GM12878 (cell line): ENCODE measurements around the gene MPST. TPM values are rescaled to one million over a fixed set of nuclear protein-coding genes. Genes with fewer than 3 reads are reported as not detected.

ENCODE experiments used
- MEF2A ChIP-seq: IDR thresholded peaks from 2 replicates; pipeline ENCODE4 v1.6.1; 2011; ENCODE audit warnings: low read depth, mild to moderate bottlenecking, low read length, moderate library complexity; ENCODE audit not compliant: insufficient read depth
- NR2C1 ChIP-seq: fragments of 450-650 bp; IDR thresholded peaks from 2 replicates; pipeline ENCODE4 v1.6.1; 2017; ENCODE audit warnings: antibody characterized with exemption, mild to moderate bottlenecking, moderate library complexity
- polyA plus RNA-seq, 11 experiments: library from polyadenylated mRNA; depleted of rRNA in 4 of 11; unstranded in 6 of 11; stranded (reverse) in 5 of 11; fragments of >200 nt; fragmentation: Nextera tagmentation in 4 of 11; fragmentation: Illumina TruSeq in 1 of 11; extraction: Ambion mirVana in 4 of 11; extraction: Trizol in 1 of 11; gene quantifications; 1 replicate in 1 of 11; 2 replicates in 10 of 11; pipeline versions ENCODE4 v1.2.1 to v1.2.3, GENCODE V29; 2011 to 2016; ENCODE audit warnings: inconsistent platforms in 2 of 11, missing spikeins in 2 of 11, low read depth in 1 of 11
- small RNA-seq: library from RNA; depleted of rRNA; stranded (forward); fragments of <200 nt; gene quantifications from one replicate; pipeline ENCODE3, GENCODE V24; 2014
- total RNA-seq, 4 experiments: library from RNA; depleted of rRNA in 3 of 4; stranded (reverse); fragments of >200 nt in 3 of 4; fragmentation: Illumina TruSeq in 1 of 4; extraction: Trizol in 1 of 4; gene quantifications; 2 replicates each; pipeline versions ENCODE4 v1.2.1 to v1.2.3, GENCODE V29; 2013 to 2021
- TF ChIP-seq, protein P1 (sequence below): IDR thresholded peaks from 2 replicates; pipeline ENCODE4 v1.6.1; 2012; ENCODE audit warnings: improper control_type of control experiment, low read depth, low read length; ENCODE audit not compliant: insufficient replicate concordance
- TF ChIP-seq, protein P2 (sequence below): IDR thresholded peaks from 2 replicates; pipeline ENCODE4 v1.6.1; 2012; ENCODE audit warnings: low read depth, low read length, improper control_type of control experiment

Gene MPST
- total and polyA plus RNA-seq, 10 of the 15 experiments (the other 5 are each of a cell fraction or from before 2014, with no cell fraction given) = 0.95 to 88.7 (median 38.5) TPM

DNA sequence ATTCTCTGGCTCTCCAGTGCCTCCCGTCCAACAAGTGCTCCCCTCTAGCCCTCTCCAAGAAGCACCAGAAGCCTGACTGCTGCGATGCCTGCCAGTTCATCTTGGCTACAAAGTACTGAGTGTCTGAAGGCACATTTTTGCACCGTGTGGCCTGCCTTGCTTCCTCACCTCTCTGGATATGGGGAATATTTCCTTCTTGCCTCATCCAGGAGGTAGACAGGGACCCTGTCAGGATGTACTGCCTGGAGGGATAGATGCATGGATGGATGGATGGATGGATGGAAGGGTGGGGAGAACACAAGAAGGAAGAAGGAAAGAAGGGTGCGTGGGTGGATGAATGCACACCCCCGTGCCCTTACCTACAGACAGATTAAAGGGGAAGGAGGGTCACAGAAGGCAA lies 59.6 kb downstream of the MPST start (continued):
- TF ChIP-seq, protein P1, sequence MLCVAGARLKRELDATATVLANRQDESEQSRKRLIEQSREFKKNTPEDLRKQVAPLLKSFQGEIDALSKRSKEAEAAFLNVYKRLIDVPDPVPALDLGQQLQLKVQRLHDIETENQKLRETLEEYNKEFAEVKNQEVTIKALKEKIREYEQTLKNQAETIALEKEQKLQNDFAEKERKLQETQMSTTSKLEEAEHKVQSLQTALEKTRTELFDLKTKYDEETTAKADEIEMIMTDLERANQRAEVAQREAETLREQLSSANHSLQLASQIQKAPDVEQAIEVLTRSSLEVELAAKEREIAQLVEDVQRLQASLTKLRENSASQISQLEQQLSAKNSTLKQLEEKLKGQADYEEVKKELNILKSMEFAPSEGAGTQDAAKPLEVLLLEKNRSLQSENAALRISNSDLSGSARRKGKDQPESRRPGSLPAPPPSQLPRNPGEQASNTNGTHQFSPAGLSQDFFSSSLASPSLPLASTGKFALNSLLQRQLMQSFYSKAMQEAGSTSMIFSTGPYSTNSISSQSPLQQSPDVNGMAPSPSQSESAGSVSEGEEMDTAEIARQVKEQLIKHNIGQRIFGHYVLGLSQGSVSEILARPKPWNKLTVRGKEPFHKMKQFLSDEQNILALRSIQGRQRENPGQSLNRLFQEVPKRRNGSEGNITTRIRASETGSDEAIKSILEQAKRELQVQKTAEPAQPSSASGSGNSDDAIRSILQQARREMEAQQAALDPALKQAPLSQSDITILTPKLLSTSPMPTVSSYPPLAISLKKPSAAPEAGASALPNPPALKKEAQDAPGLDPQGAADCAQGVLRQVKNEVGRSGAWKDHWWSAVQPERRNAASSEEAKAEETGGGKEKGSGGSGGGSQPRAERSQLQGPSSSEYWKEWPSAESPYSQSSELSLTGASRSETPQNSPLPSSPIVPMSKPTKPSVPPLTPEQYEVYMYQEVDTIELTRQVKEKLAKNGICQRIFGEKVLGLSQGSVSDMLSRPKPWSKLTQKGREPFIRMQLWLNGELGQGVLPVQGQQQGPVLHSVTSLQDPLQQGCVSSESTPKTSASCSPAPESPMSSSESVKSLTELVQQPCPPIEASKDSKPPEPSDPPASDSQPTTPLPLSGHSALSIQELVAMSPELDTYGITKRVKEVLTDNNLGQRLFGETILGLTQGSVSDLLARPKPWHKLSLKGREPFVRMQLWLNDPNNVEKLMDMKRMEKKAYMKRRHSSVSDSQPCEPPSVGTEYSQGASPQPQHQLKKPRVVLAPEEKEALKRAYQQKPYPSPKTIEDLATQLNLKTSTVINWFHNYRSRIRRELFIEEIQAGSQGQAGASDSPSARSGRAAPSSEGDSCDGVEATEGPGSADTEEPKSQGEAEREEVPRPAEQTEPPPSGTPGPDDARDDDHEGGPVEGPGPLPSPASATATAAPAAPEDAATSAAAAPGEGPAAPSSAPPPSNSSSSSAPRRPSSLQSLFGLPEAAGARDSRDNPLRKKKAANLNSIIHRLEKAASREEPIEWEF = no peak
- no peak for TF ChIP-seq NR2C1
- TF ChIP-seq, protein P2, sequence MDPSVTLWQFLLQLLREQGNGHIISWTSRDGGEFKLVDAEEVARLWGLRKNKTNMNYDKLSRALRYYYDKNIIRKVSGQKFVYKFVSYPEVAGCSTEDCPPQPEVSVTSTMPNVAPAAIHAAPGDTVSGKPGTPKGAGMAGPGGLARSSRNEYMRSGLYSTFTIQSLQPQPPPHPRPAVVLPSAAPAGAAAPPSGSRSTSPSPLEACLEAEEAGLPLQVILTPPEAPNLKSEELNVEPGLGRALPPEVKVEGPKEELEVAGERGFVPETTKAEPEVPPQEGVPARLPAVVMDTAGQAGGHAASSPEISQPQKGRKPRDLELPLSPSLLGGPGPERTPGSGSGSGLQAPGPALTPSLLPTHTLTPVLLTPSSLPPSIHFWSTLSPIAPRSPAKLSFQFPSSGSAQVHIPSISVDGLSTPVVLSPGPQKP = no peak
- TF ChIP-seq MEF2A = no peak

Small RNA genes lying within 50 kb of the gene (small RNA-seq; reads per million reads assigned to genes)
- not detected for gene RF00019

Other genes with a start within 250 kb of the MPST start
Only the 7 nearest of the 11 such genes appear.
- gene NCF4, start 158.7 kb upstream of the MPST start, total RNA-seq (2014; rRNA removed) = 91.2 and 96.2 TPM in 2 replicates
- gene NCF4, start 158.7 kb upstream of the MPST start, total RNA-seq (2014; rRNA removed; fragmentation: Illumina TruSeq; extraction: Trizol) = 58.5 and 59.3 TPM in 2 replicates
- 65.6 and 66.5 TPM in 2 replicates for gene NCF4, start 158.7 kb upstream of the MPST start, total RNA-seq (2021)
- 74.5 and 136 TPM in 2 replicates for gene NCF4, start 158.7 kb upstream of the MPST start, polyA plus RNA-seq (2011; rRNA removed)
- gene NCF4, start 158.7 kb upstream of the MPST start, polyA plus RNA-seq (2014; fragmentation: Illumina TruSeq; extraction: Trizol) = 24.9 and 56.8 TPM in 2 replicates
- 10 to 100 TPM; 22.9 to 29.8 TPM for gene NCF4, start 158.7 kb upstream of the MPST start, polyA plus RNA-seq (2014; fragmentation: Nextera tagmentation; extraction: Ambion mirVana)
- 82.2 and 90.3 TPM in 2 replicates for gene NCF4, start 158.7 kb upstream of the MPST start, polyA plus RNA-seq (2014; rRNA removed)
- 10 to 100 TPM; 78.5 to 84.5 TPM for gene NCF4, start 158.7 kb upstream of the MPST start, polyA plus RNA-seq (2016; fragmentation: Nextera tagmentation; extraction: Ambion mirVana)
- gene CSF2RB, start 106.1 kb upstream of the MPST start, total RNA-seq (2014; rRNA removed) = 9.4 and 10.1 TPM in 2 replicates
- gene CSF2RB, start 106.1 kb upstream of the MPST start, total RNA-seq (2014; rRNA removed; fragmentation: Illumina TruSeq; extraction: Trizol) = 4.5 and 5.1 TPM in 2 replicates
- 8.9 and 9.4 TPM in 2 replicates for gene CSF2RB, start 106.1 kb upstream of the MPST start, total RNA-seq (2021)
- gene CSF2RB, start 106.1 kb upstream of the MPST start, polyA plus RNA-seq (2011; rRNA removed) = 11.2 and 12.5 TPM in 2 replicates
- 3.3 and 5.6 TPM in 2 replicates for gene CSF2RB, start 106.1 kb upstream of the MPST start, polyA plus RNA-seq (2014; fragmentation: Illumina TruSeq; extraction: Trizol)
- gene CSF2RB, start 106.1 kb upstream of the MPST start, polyA plus RNA-seq (2014; fragmentation: Nextera tagmentation; extraction: Ambion mirVana) = 1 to 10 TPM in 1 of 2 experiments, under 1 TPM in 1; 0.82 to 1.5 TPM
- 9.9 and 10.7 TPM in 2 replicates for gene CSF2RB, start 106.1 kb upstream of the MPST start, polyA plus RNA-seq (2014; rRNA removed)
- gene CSF2RB, start 106.1 kb upstream of the MPST start, polyA plus RNA-seq (2016; fragmentation: Nextera tagmentation; extraction: Ambion mirVana) = 1 to 10 TPM; 2.7 to 3.5 TPM
- 24.6 TPM in 2 replicates for gene TST, start 295 bp upstream of the MPST start, total RNA-seq (2014; rRNA removed)
- 8.8 and 9.3 TPM in 2 replicates for gene TST, start 295 bp upstream of the MPST start, total RNA-seq (2014; rRNA removed; fragmentation: Illumina TruSeq; extraction: Trizol)
- gene TST, start 295 bp upstream of the MPST start, total RNA-seq (2021) = 20.8 and 20.9 TPM in 2 replicates
- gene TST, start 295 bp upstream of the MPST start, polyA plus RNA-seq (2011; rRNA removed) = 3.3 and 9.5 TPM in 2 replicates
- gene TST, start 295 bp upstream of the MPST start, polyA plus RNA-seq (2014; fragmentation: Illumina TruSeq; extraction: Trizol) = 0.59 and 5.7 TPM in 2 replicates
- gene TST, start 295 bp upstream of the MPST start, polyA plus RNA-seq (2014; fragmentation: Nextera tagmentation; extraction: Ambion mirVana) = 1 to 10 TPM; 2.4 to 7.0 TPM
- gene TST, start 295 bp upstream of the MPST start, polyA plus RNA-seq (2014; rRNA removed) = 24.1 and 25.0 TPM in 2 replicates
- 10 to 100 TPM; 11.3 to 11.8 TPM for gene TST, start 295 bp upstream of the MPST start, polyA plus RNA-seq (2016; fragmentation: Nextera tagmentation; extraction: Ambion mirVana)
- gene KCTD17, start 32.0 kb downstream of the MPST start, total RNA-seq (2014; rRNA removed) = 10.4 and 11.8 TPM in 2 replicates
- 5.2 and 6.4 TPM in 2 replicates for gene KCTD17, start 32.0 kb downstream of the MPST start, total RNA-seq (2014; rRNA removed; fragmentation: Illumina TruSeq; extraction: Trizol)
- 16.8 and 18.4 TPM in 2 replicates for gene KCTD17, start 32.0 kb downstream of the MPST start, total RNA-seq (2021)
- 7.6 and 13.0 TPM in 2 replicates for gene KCTD17, start 32.0 kb downstream of the MPST start, polyA plus RNA-seq (2011; rRNA removed)
- gene KCTD17, start 32.0 kb downstream of the MPST start, polyA plus RNA-seq (2014; fragmentation: Illumina TruSeq; extraction: Trizol) = 2.1 and 7.2 TPM in 2 replicates
- under 1 TPM in 1 of 2 experiments, not detected in 1; 0.16 TPM for gene KCTD17, start 32.0 kb downstream of the MPST start, polyA plus RNA-seq (2014; fragmentation: Nextera tagmentation; extraction: Ambion mirVana)
- gene KCTD17, start 32.0 kb downstream of the MPST start, polyA plus RNA-seq (2014; rRNA removed) = 9.1 and 13.3 TPM in 2 replicates
- 10 to 100 TPM; 10.1 to 10.9 TPM for gene KCTD17, start 32.0 kb downstream of the MPST start, polyA plus RNA-seq (2016; fragmentation: Nextera tagmentation; extraction: Ambion mirVana)
- 0.06 TPM in 1 of 2 replicates, not detected in the other for gene TMPRSS6, start 90.0 kb downstream of the MPST start, total RNA-seq (2014; rRNA removed)
- gene TMPRSS6, start 90.0 kb downstream of the MPST start, total RNA-seq (2014; rRNA removed; fragmentation: Illumina TruSeq; extraction: Trizol) = not detected in 2 replicates
- gene TMPRSS6, start 90.0 kb downstream of the MPST start, total RNA-seq (2021) = 0.19 and 0.31 TPM in 2 replicates
- 0.55 and 0.69 TPM in 2 replicates for gene TMPRSS6, start 90.0 kb downstream of the MPST start, polyA plus RNA-seq (2011; rRNA removed)
- gene TMPRSS6, start 90.0 kb downstream of the MPST start, polyA plus RNA-seq (2014; fragmentation: Illumina TruSeq; extraction: Trizol) = not detected in 2 replicates
- gene TMPRSS6, start 90.0 kb downstream of the MPST start, polyA plus RNA-seq (2014; fragmentation: Nextera tagmentation; extraction: Ambion mirVana) = not detected
- 0.03 TPM in 1 of 2 replicates, not detected in the other for gene TMPRSS6, start 90.0 kb downstream of the MPST start, polyA plus RNA-seq (2014; rRNA removed)
- gene TMPRSS6, start 90.0 kb downstream of the MPST start, polyA plus RNA-seq (2016; fragmentation: Nextera tagmentation; extraction: Ambion mirVana) = under 1 TPM in 1 of 2 experiments, not detected in 1; 0.07 TPM
- gene IL2RB, start 130.2 kb downstream of the MPST start, total RNA-seq (2014; rRNA removed) = 12.4 and 14.8 TPM in 2 replicates
- gene IL2RB, start 130.2 kb downstream of the MPST start, total RNA-seq (2014; rRNA removed; fragmentation: Illumina TruSeq; extraction: Trizol) = 11.7 and 14.3 TPM in 2 replicates
- gene IL2RB, start 130.2 kb downstream of the MPST start, total RNA-seq (2021) = 86.8 and 91.9 TPM in 2 replicates
- gene IL2RB, start 130.2 kb downstream of the MPST start, polyA plus RNA-seq (2011; rRNA removed) = 27.7 and 91.9 TPM in 2 replicates
- gene IL2RB, start 130.2 kb downstream of the MPST start, polyA plus RNA-seq (2014; fragmentation: Illumina TruSeq; extraction: Trizol) = 24.3 and 56.0 TPM in 2 replicates
- 10 to 100 TPM; 10.2 TPM for gene IL2RB, start 130.2 kb downstream of the MPST start, polyA plus RNA-seq (2014; fragmentation: Nextera tagmentation; extraction: Ambion mirVana)
- gene IL2RB, start 130.2 kb downstream of the MPST start, polyA plus RNA-seq (2014; rRNA removed) = 46.1 and 56.0 TPM in 2 replicates
- gene IL2RB, start 130.2 kb downstream of the MPST start, polyA plus RNA-seq (2016; fragmentation: Nextera tagmentation; extraction: Ambion mirVana) = 100 to 1,000 TPM; 119 to 120 TPM
- 1.1 and 1.3 TPM in 2 replicates for gene C1QTNF6, start 168.5 kb downstream of the MPST start, total RNA-seq (2014; rRNA removed)
- gene C1QTNF6, start 168.5 kb downstream of the MPST start, total RNA-seq (2014; rRNA removed; fragmentation: Illumina TruSeq; extraction: Trizol) = 1.6 and 1.7 TPM in 2 replicates
- 2.1 and 2.4 TPM in 2 replicates for gene C1QTNF6, start 168.5 kb downstream of the MPST start, total RNA-seq (2021)
- 3.9 and 4.1 TPM in 2 replicates for gene C1QTNF6, start 168.5 kb downstream of the MPST start, polyA plus RNA-seq (2011; rRNA removed)
- 1.1 and 1.5 TPM in 2 replicates for gene C1QTNF6, start 168.5 kb downstream of the MPST start, polyA plus RNA-seq (2014; fragmentation: Illumina TruSeq; extraction: Trizol)
- gene C1QTNF6, start 168.5 kb downstream of the MPST start, polyA plus RNA-seq (2014; fragmentation: Nextera tagmentation; extraction: Ambion mirVana) = under 1 TPM; 0.16 to 0.18 TPM
- 2.5 and 2.7 TPM in 2 replicates for gene C1QTNF6, start 168.5 kb downstream of the MPST start, polyA plus RNA-seq (2014; rRNA removed)
- gene C1QTNF6, start 168.5 kb downstream of the MPST start, polyA plus RNA-seq (2016; fragmentation: Nextera tagmentation; extraction: Ambion mirVana) = 1 to 10 TPM in 1 of 2 experiments, under 1 TPM in 1; 0.99 to 1.1 TPM